ENCODE measurements around the gene PPM1M. TPM values are rescaled to one million over a fixed set of nuclear protein-coding genes. Genes with fewer than 3 reads are reported as not detected.
A peak's percentile ranks its signal among the peaks of the same experiment; 100 is the strongest.

Gene PPM1M
- total RNA-seq (2022) (6.5 and 7.1 TPM in 2 replicates), Bru-seq, nascent RNA (percentile 36 among the genes with signal in this experiment), BruChase-seq, experiment 1, labeled RNA remaining after a 6-hour chase (percentile 42 among the genes with signal in this experiment), BruChase-seq, experiment 2, labeled RNA remaining after a 2-hour chase (percentile 45 among the genes with signal in this experiment)
- long read RNA-seq, partial matches to known transcripts: 0 of 16 reads
- long read RNA-seq, other reads (novel, unspliced or antisense): 16 of 16 reads

- Mint-ChIP-seq H3K36me3 (ENCODE audit: insufficient read depth, unreplicated experiment) (peaks cover 45% of the 10 kb centered on the region), H3K27ac (ENCODE audit: unreplicated experiment) (no peak within 1 kb of the TSS), H3K4me3 (ENCODE audit: low read depth, unreplicated experiment) (peak within 1 kb of the TSS; percentile 49), H3K27me3 (ENCODE audit: unreplicated experiment) (no peaks in the 10 kb centered on the region), H3K4me1 (ENCODE audit: low read depth, unreplicated experiment) (peaks cover 7% of the 10 kb centered on the region), H3K9me3 (ENCODE audit: low read depth, unreplicated experiment) (no peaks in the 10 kb centered on the region)
- CTCF ChIA-PET: interaction anchor here (0.6 kb wide), 1 partner anchor 254 kb away, joined by 3 read pairs; no protein-coding TSS in a partner anchor
- TF ChIP-seq CTCF (IDR thresholded peaks at IDR 0.05; ENCODE audit: unreplicated experiment): no peak
- intact Hi-C loops (cut with micrococcal nuclease; ENCODE audit: unreplicated experiment): no loop called here
- BruUV-seq (replicated peaks): no TSS peak
- DNase-seq: peak; percentile 58
Measured at GRCh38 chr3:52245322-52246263, at the start of gene PPM1M. Gene PPM1M (plus strand): TSS chr3:52245759. CDS start chr3:52245825, 66 bp downstream.

GRCh38 chr3:52195823-52196331, 49.7 kb upstream of the PPM1M start:
- no peak overlapping the region for H3K4me3 Mint-ChIP-seq (ENCODE audit: low read depth, unreplicated experiment)
- CTCF ChIA-PET: interaction anchor here (0.6 to 1.8 kb wide), 4 partner anchors 23 to 200 kb away, joined by 3 to 8 read pairs (median 5); partner anchors contain the start of genes POC1A and RPL29
- no peak for TF ChIP-seq CTCF (IDR thresholded peaks at IDR 0.05; ENCODE audit: unreplicated experiment)
- BruUV-seq (replicated peaks): no TSS peak
- DNase-seq: peak; percentile 41
- peaks cover 35% of the 10 kb centered on the region for H3K36me3 Mint-ChIP-seq (ENCODE audit: insufficient read depth, unreplicated experiment)
- no peaks in the 10 kb centered on the region for H3K27me3 Mint-ChIP-seq (ENCODE audit: unreplicated experiment)
- peaks cover 36% of the 10 kb centered on the region for H3K4me1 Mint-ChIP-seq (ENCODE audit: low read depth, unreplicated experiment)
- intact Hi-C loops (cut with micrococcal nuclease; ENCODE audit: unreplicated experiment): loop anchor here (2.0 to 5.0 kb wide), 2 partner anchors 19 to 44 kb away; partner anchors contain the start of gene POC1A
- H3K9me3 Mint-ChIP-seq (ENCODE audit: low read depth, unreplicated experiment): no peaks in the 10 kb centered on the region
- H3K27ac Mint-ChIP-seq (ENCODE audit: unreplicated experiment): no peak overlapping the region

- Mint-ChIP-seq H3K4me3 (ENCODE audit: low read depth, unreplicated experiment) (peak overlapping the region; percentile 96), H3K27me3 (ENCODE audit: unreplicated experiment) (no peaks in the 10 kb centered on the region), H3K9me3 (ENCODE audit: low read depth, unreplicated experiment) (no peaks in the 10 kb centered on the region), H3K36me3 (ENCODE audit: insufficient read depth, unreplicated experiment) (peaks cover 46% of the 10 kb centered on the region), H3K4me1 (ENCODE audit: low read depth, unreplicated experiment) (peaks cover 33% of the 10 kb centered on the region), H3K27ac (ENCODE audit: unreplicated experiment) (peak overlapping the region; percentile 97)
- CTCF ChIA-PET: interaction anchor here (0.5 to 1.8 kb wide), 6 partner anchors 10 to 84 kb away, joined by 3 to 8 read pairs (median 3); partner anchors contain the start of gene POC1A
- no peak for TF ChIP-seq CTCF (IDR thresholded peaks at IDR 0.05; ENCODE audit: unreplicated experiment)
- intact Hi-C loops (cut with micrococcal nuclease; ENCODE audit: unreplicated experiment): loop anchor here (2.0 to 5.0 kb wide), 2 partner anchors 20 to 45 kb away; partner anchors contain the start of gene POC1A
- peak; percentile 84 for DNase-seq
- no TSS peak for BruUV-seq (replicated peaks)
Measured at GRCh38 chr3:52196977-52197376, 48.6 kb upstream of the PPM1M start.

GRCh38 chr3:52197499-52197841, 48.1 kb upstream of the PPM1M start:
- no TSS peak for BruUV-seq (replicated peaks)
- intact Hi-C loops (cut with micrococcal nuclease; ENCODE audit: unreplicated experiment): loop anchor here (2.0 to 5.0 kb wide), 2 partner anchors 21 to 45 kb away; partner anchors contain the start of gene POC1A

More at GRCh38 chr3:52197499-52197841, 48.1 kb upstream of the PPM1M start:
- Mint-ChIP-seq H3K27me3 (ENCODE audit: unreplicated experiment) (no peaks in the 10 kb centered on the region), H3K27ac (ENCODE audit: unreplicated experiment) (peak overlapping the region; percentile 97), H3K4me1 (ENCODE audit: low read depth, unreplicated experiment) (peaks cover 33% of the 10 kb centered on the region), H3K4me3 (ENCODE audit: low read depth, unreplicated experiment) (peak overlapping the region; percentile 96), H3K36me3 (ENCODE audit: insufficient read depth, unreplicated experiment) (peaks cover 51% of the 10 kb centered on the region), H3K9me3 (ENCODE audit: low read depth, unreplicated experiment) (no peaks in the 10 kb centered on the region)
- DNase-seq: no peak
- CTCF ChIA-PET: interaction anchor here (0.5 to 1.8 kb wide), 3 partner anchors 11 to 75 kb away, joined by 3 to 8 read pairs (median 3); partner anchors contain the start of gene POC1A
- TF ChIP-seq CTCF (IDR thresholded peaks at IDR 0.05; ENCODE audit: unreplicated experiment): no peak
